GM12878 (cell line): Measurements from ENCODE around the gene HOXA1. TPM values are rescaled to one million over a fixed set of nuclear protein-coding genes. Genes with fewer than 3 reads are reported as not detected.

ENCODE experiments used
- ATAC-seq: fragments of 200-7000 bp; cut with Tn5 transposase; 3 replicates; pipeline ENCODE4 v1.9.1; 2020; ENCODE audit warnings: mild to moderate bottlenecking, moderate library complexity
- BruUV-seq: library from RNA; stranded (reverse); fragments of 400-500 nt; replicated peaks from 2 replicates; lab custom pipeline; 2021; lab: Mats Ljungman, UMichigan
- CTCF ChIA-PET: fragments of 300-600 bp; sonication (Branson Sonifier 250); formaldehyde crosslinking; extraction: SDS; loops from one replicate; lab custom pipeline; 2021; ENCODE audit warnings: inconsistent platforms; lab: Yijun Ruan, JAX
- POLR2A ChIA-PET: fragments of 350-600 bp; formaldehyde crosslinking; extraction: SDS; loops from one replicate; lab custom pipeline; 2021; ENCODE audit warnings: inconsistent platforms; lab: Charles Lee
- RAD21 ChIA-PET: fragments of 300-600 bp; sonication (Branson Sonifier 250); formaldehyde crosslinking; loops from one replicate; lab custom pipeline; 2023; ENCODE audit warnings: antibody characterized with exemption; ENCODE audit not compliant: unreplicated experiment; lab: Charles Lee
- SMC1A ChIA-PET: fragments of 300-600 bp; sonication (Branson Sonifier 250); formaldehyde crosslinking; loops from one replicate; lab custom pipeline; 2023; ENCODE audit not compliant: unreplicated experiment, uncharacterized antibody; lab: Charles Lee
- DNase-seq: peaks from one replicate; pipeline ENCODE4 v3.0.0-alpha.2; 2011; ENCODE audit warnings: low read depth, low spot score
- FAIRE-seq: peaks from 3 replicates; lab custom pipeline; 2011; peaks lifted over from hg19 to GRCh38; lab: Jason Lieb, UNC
- H2AFZ ChIP-seq: 2 replicates; pipeline ENCODE4 v1.6.0; 2011; ENCODE audit warnings: low read depth, low read length, control low read depth; ENCODE audit not compliant: control insufficient read depth
- H3K27ac ChIP-seq: 2 replicates; pipeline ENCODE4 v1.5.1; 2011; ENCODE audit warnings: control low read depth; ENCODE audit not compliant: control insufficient read depth, insufficient read depth
- H3K27me3 ChIP-seq, 2 experiments: replicated peaks in 1 of 2; 2 replicates each; pipeline versions ENCODE4 v1.6.0 to v1.6.1; 2011; ENCODE audit warnings: low read length in 1 of 2; ENCODE audit not compliant: control insufficient read depth in 2 of 2, insufficient read depth in 2 of 2
- H3K36me3 ChIP-seq, 2 experiments: 2 replicates each; pipeline ENCODE4 v1.5.1; 2011; ENCODE audit warnings: low read length in 1 of 2; ENCODE audit not compliant: control insufficient read depth in 2 of 2, insufficient read depth in 2 of 2
- H3K4me1 ChIP-seq: 2 replicates; pipeline ENCODE4 v1.6.1; 2011; ENCODE audit warnings: mild to moderate bottlenecking, low read length, moderate library complexity, mixed read lengths; ENCODE audit not compliant: control insufficient read depth, insufficient read depth
- H3K4me2 ChIP-seq: 2 replicates; pipeline ENCODE4 v1.6.0; 2011; ENCODE audit warnings: control low read depth; ENCODE audit not compliant: control insufficient read depth, insufficient read depth
- H3K4me3 ChIP-seq: fragments of 200-600 bp; sonication (generic); 2 replicates; pipeline ENCODE4 v1.5.1; 2016
- H3K79me2 ChIP-seq: 2 replicates; pipeline ENCODE4 v1.6.0; 2011; ENCODE audit warnings: low read length; ENCODE audit not compliant: control insufficient read depth, insufficient read depth
- H3K9ac ChIP-seq: 2 replicates; pipeline ENCODE4 v1.8.0; 2011; ENCODE audit warnings: low read length, control low read depth, mixed read lengths; ENCODE audit not compliant: control insufficient read depth, insufficient read depth
- H3K9me3 ChIP-seq: replicated peaks from 3 replicates; pipeline ENCODE4 v1.5.1; 2011; ENCODE audit warnings: mild to moderate bottlenecking, low read length; ENCODE audit not compliant: control insufficient read depth, insufficient read depth
- H4K20me1 ChIP-seq: 2 replicates; pipeline ENCODE4 v1.6.0; 2011; ENCODE audit not compliant: control insufficient read depth, insufficient read depth
- BACH1 ChIP-seq: fragments of 450-650 bp; IDR thresholded peaks from 2 replicates; pipeline ENCODE4 v1.6.1; 2017; ENCODE audit warnings: mild to moderate bottlenecking, borderline replicate concordance
- EED ChIP-seq: sonication (generic); IDR thresholded peaks from 2 replicates; pipeline ENCODE4 v1.6.1; 2016; ENCODE audit warnings: antibody characterized with exemption, low read depth
- FOXM1 ChIP-seq: IDR thresholded peaks from 2 replicates; pipeline ENCODE4 v1.6.1; 2012; ENCODE audit warnings: low read depth, mild to moderate bottlenecking, inconsistent platforms, low read length, moderate library complexity
- MYB ChIP-seq: fragments of 150-350 bp; IDR thresholded peaks from 2 replicates; pipeline ENCODE4 v1.6.1; 2014; ENCODE audit warnings: mild to moderate bottlenecking, low read depth, low read length, borderline replicate concordance
- RB1 ChIP-seq: fragments of 450-650 bp; formaldehyde crosslinking; IDR thresholded peaks from 2 replicates; pipeline ENCODE4 v1.6.1; 2017; ENCODE audit warnings: mild to moderate bottlenecking, borderline replicate concordance
- WGBS: methylation state at CpG from one replicate; pipeline ENCODE4 v1.1.6; 2016; ENCODE audit warnings: low lambda C conversion rate; ENCODE audit not compliant: insufficient replicate concordance, insufficient coverage; ENCODE audit errors: missing lambda C conversion rate; 5-methylcytosine and 5-hydroxymethylcytosine counted together
- in situ Hi-C: fragments of 300-500 bp; cut with MboI; formaldehyde crosslinking; loops from 9 replicates; pipeline ENCODE4 v1.14.3; 2018; ENCODE audit warnings: mixed read lengths
- intact Hi-C: fragments of 100-400 bp; cut with micrococcal nuclease; formaldehyde crosslinking; loops from one replicate; pipeline ENCODE4 v1.14.2; 2022; ENCODE audit not compliant: unreplicated experiment
- polyA plus RNA-seq, 11 experiments: library from polyadenylated mRNA; depleted of rRNA in 4 of 11; unstranded in 6 of 11; stranded (reverse) in 5 of 11; fragments of >200 nt; fragmentation: Nextera tagmentation in 4 of 11; fragmentation: Illumina TruSeq in 1 of 11; extraction: Ambion mirVana in 4 of 11; extraction: Trizol in 1 of 11; gene quantifications; 1 replicate in 1 of 11; 2 replicates in 10 of 11; pipeline versions ENCODE4 v1.2.1 to v1.2.3, GENCODE V29; 2011 to 2016; ENCODE audit warnings: inconsistent platforms in 2 of 11, missing spikeins in 2 of 11, low read depth in 1 of 11
- total RNA-seq, 4 experiments: library from RNA; depleted of rRNA in 3 of 4; stranded (reverse); fragments of >200 nt in 3 of 4; fragmentation: Illumina TruSeq in 1 of 4; extraction: Trizol in 1 of 4; gene quantifications; 2 replicates each; pipeline versions ENCODE4 v1.2.1 to v1.2.3, GENCODE V29; 2013 to 2021
- TF ChIP-seq, protein P1 (sequence below): fragments of 450-650 bp; formaldehyde crosslinking; IDR thresholded peaks from 2 replicates; pipeline ENCODE4 v1.4.0; 2022; ENCODE audit warnings: mild to moderate bottlenecking, moderate library complexity
- TF ChIP-seq, protein P2 (sequence below): IDR thresholded peaks from 2 replicates; pipeline ENCODE4 v1.6.1; 2011; ENCODE audit warnings: borderline replicate concordance, low read depth, mild to moderate bottlenecking, moderate library complexity, mixed read lengths, low read length; ENCODE audit not compliant: insufficient read depth; ENCODE audit errors: extremely low read length
- TF ChIP-seq, protein P3 (sequence below): fragments of 450-650 bp; IDR thresholded peaks from 2 replicates; pipeline ENCODE4 v1.6.1; 2018; ENCODE audit warnings: borderline replicate concordance, mild to moderate bottlenecking; ENCODE audit not compliant: partially characterized antibody

Gene HOXA1
- total and polyA plus RNA-seq, 10 of the 15 experiments (the other 5 are each of a cell fraction or from before 2014, with no cell fraction given): 0.06 to 1.7 (median 0.18) TPM; not detected in 3

DNA sequence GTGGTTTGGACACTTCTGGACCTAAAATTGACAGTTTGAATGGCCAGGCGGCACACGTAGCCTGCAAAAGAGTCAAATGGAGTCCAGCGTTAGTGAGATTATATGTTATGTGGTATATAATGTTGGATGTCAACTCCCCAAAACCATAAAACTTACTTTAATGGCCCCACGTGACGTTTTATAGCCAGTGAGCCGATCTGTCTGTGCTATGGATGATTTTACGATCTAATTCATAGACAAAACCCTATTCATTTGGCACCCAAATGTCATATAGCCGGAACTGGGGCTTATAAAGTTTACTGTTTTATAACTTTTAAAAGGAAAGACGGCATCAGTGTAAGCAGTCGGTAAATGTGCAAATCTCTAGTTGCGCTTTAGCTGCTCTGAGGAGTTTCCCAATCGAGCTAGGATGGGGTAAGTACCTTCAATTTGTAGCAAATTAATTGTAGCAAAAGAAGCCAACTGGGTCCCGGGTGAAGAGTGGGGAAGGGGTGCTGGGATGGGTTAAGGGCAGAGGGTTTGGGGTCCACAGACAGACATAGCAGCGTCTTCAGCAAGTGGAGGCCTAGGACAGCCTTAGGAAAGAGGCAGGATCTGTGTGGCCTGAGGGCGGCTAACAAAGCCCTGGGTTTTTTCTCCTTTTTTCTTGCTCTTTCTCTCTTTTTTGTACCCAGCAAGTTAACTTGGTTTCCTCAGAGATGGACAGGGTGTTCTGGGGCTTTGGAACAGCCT lies 44.5 kb upstream of the HOXA1 start:
- TF ChIP-seq EED (no peak), RB1 (no peak), BACH1 (no peak), FOXM1 (no peak), MYB (no peak)
- TF ChIP-seq, protein P1, sequence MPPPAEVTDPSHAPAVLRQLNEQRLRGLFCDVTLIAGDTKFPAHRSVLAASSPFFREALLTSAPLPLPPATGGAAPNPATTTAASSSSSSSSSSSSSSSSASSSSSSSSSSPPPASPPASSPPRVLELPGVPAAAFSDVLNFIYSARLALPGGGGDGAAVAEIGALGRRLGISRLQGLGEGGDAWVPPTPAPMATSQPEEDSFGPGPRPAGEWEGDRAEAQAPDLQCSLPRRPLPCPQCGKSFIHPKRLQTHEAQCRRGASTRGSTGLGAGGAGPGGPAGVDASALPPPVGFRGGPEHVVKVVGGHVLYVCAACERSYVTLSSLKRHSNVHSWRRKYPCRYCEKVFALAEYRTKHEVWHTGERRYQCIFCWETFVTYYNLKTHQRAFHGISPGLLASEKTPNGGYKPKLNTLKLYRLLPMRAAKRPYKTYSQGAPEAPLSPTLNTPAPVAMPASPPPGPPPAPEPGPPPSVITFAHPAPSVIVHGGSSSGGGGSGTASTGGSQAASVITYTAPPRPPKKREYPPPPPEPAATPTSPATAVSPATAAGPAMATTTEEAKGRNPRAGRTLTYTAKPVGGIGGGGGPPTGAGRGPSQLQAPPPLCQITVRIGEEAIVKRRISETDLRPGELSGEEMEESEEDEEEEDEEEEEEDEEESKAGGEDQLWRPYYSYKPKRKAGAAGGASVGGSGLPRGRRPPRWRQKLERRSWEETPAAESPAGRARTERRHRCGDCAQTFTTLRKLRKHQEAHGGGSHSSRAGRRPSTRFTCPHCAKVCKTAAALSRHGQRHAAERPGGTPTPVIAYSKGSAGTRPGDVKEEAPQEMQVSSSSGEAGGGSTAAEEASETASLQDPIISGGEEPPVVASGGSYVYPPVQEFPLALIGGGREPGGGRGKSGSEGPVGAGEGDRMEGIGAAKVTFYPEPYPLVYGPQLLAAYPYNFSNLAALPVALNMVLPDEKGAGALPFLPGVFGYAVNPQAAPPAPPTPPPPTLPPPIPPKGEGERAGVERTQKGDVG (CRISPR knock-in tag): no peak
- TF ChIP-seq, protein P2, sequence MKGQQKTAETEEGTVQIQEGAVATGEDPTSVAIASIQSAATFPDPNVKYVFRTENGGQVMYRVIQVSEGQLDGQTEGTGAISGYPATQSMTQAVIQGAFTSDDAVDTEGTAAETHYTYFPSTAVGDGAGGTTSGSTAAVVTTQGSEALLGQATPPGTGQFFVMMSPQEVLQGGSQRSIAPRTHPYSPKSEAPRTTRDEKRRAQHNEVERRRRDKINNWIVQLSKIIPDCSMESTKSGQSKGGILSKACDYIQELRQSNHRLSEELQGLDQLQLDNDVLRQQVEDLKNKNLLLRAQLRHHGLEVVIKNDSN: no peak
- TF ChIP-seq, protein P3, sequence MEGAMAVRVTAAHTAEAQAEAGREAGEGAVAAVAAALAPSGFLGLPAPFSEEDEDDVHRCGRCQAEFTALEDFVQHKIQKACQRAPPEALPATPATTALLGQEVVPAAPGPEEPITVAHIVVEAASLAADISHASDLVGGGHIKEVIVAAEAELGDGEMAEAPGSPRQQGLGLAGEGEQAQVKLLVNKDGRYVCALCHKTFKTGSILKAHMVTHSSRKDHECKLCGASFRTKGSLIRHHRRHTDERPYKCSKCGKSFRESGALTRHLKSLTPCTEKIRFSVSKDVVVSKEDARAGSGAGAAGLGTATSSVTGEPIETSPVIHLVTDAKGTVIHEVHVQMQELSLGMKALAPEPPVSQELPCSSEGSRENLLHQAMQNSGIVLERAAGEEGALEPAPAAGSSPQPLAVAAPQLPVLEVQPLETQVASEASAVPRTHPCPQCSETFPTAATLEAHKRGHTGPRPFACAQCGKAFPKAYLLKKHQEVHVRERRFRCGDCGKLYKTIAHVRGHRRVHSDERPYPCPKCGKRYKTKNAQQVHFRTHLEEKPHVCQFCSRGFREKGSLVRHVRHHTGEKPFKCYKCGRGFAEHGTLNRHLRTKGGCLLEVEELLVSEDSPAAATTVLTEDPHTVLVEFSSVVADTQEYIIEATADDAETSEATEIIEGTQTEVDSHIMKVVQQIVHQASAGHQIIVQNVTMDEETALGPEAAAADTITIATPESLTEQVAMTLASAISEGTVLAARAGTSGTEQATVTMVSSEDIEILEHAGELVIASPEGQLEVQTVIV: no peak
- Histone ChIP-seq H3K4me2 (no peak overlapping the region), H3K9me3 (no peaks in the 10 kb centered on the region; the same call in 2 of the 3 replicates), H3K9ac (no peak overlapping the region), H3K36me3 (no peaks in the 10 kb centered on the region), H4K20me1 (no peaks in the 10 kb centered on the region), H2AFZ (no peak overlapping the region), H3K4me1 (no peaks in the 10 kb centered on the region; the same call in 1 of the 2 replicates), H3K27ac (no peak overlapping the region), H3K4me3 (no peak overlapping the region), H3K27me3 (peaks cover 0 to 7% of the 10 kb centered on the region in 2 experiments; a peak in 2 of 4 replicates), H3K79me2 (no peaks in the 10 kb centered on the region)
- intact Hi-C loops: no loop called here
- FAIRE-seq (no peak), ATAC-seq (no peak), DNase-seq (no peak)
- ChIA-PET POLR2A (no interaction called here), RAD21 (no interaction called here), SMC1A (interaction anchor here (1.7 kb wide), 1 partner anchor 10 kb away, joined by 8 read pairs; no protein-coding TSS in a partner anchor), CTCF (no interaction called here)
- in situ Hi-C loops: no loop called here
- 62% methylated on average over 15 of the region's 15 CpGs for WGBS
- no TSS peak for BruUV-seq
